ENCODE measurements around the gene HS3ST1.

HS3ST1 gene

GRCh38 chr4:11409632-11410031 lies 19.1 kb downstream of the HS3ST1 start:
- TF ChIP-seq CTCF (IDR thresholded peaks at IDR 0.05; ENCODE audit: borderline replicate concordance, insufficient read depth, low read depth, low read length) = no peak

GRCh38 chr4:11408233-11408967 lies 20.3 kb downstream of the HS3ST1 start:
- H3K4me3 ChIP-seq (ENCODE audit: low read depth, low read length) = no peak overlapping the region
- no peak for TF ChIP-seq CTCF (IDR thresholded peaks at IDR 0.05; ENCODE audit: borderline replicate concordance, insufficient read depth, low read depth, low read length)

More at GRCh38 chr4:11409632-11410031, 19.1 kb downstream of the HS3ST1 start:
- H3K4me3 ChIP-seq (ENCODE audit: low read depth, low read length) = no peak overlapping the region

- H3K4me3 ChIP-seq (ENCODE audit: low read depth, low read length) = no peak overlapping the region
- TF ChIP-seq CTCF (IDR thresholded peaks at IDR 0.05; ENCODE audit: borderline replicate concordance, insufficient read depth, low read depth, low read length) = no peak
Measured at GRCh38 chr4:11407551-11407950, 21.1 kb downstream of the HS3ST1 start.

GRCh38 chr4:11404431-11404830 lies 24.3 kb downstream of the HS3ST1 start:
- H3K4me3 ChIP-seq (ENCODE audit: low read depth, low read length) = no peak overlapping the region
- TF ChIP-seq CTCF (IDR thresholded peaks at IDR 0.05; ENCODE audit: borderline replicate concordance, insufficient read depth, low read depth, low read length) = no peak

GRCh38 chr4:11402192-11402591 lies 26.5 kb downstream of the HS3ST1 start:
- no peak for TF ChIP-seq CTCF (IDR thresholded peaks at IDR 0.05; ENCODE audit: borderline replicate concordance, insufficient read depth, low read depth, low read length)
- H3K4me3 ChIP-seq (ENCODE audit: low read depth, low read length) = no peak overlapping the region

GRCh38 chr4:11399461-11399971 lies 29.2 kb downstream of the HS3ST1 start:
- no peak overlapping the region for H3K4me3 ChIP-seq (ENCODE audit: low read depth, low read length)
- no peak for TF ChIP-seq CTCF (IDR thresholded peaks at IDR 0.05; ENCODE audit: borderline replicate concordance, insufficient read depth, low read depth, low read length)

Measured in GM12875 (cell line).